GM19239 (cell line): ENCODE results near the gene FHL2.
"Not testable (repeated sequence)": the region's sequence is repeated elsewhere in the genome, so short reads cannot be mapped to it uniquely, and the experiment has no call there.

Source experiments
- DNase-seq: peaks from one replicate; pipeline ENCODE4 v3.0.0; 2011; ENCODE audit warnings: low spot score; ENCODE audit not compliant: insufficient read length
- FAIRE-seq: peaks from 2 replicates; lab custom pipeline; 2011; peaks lifted over from hg19 to GRCh38; lab: Jason Lieb, UNC

FHL2 gene

DNA sequence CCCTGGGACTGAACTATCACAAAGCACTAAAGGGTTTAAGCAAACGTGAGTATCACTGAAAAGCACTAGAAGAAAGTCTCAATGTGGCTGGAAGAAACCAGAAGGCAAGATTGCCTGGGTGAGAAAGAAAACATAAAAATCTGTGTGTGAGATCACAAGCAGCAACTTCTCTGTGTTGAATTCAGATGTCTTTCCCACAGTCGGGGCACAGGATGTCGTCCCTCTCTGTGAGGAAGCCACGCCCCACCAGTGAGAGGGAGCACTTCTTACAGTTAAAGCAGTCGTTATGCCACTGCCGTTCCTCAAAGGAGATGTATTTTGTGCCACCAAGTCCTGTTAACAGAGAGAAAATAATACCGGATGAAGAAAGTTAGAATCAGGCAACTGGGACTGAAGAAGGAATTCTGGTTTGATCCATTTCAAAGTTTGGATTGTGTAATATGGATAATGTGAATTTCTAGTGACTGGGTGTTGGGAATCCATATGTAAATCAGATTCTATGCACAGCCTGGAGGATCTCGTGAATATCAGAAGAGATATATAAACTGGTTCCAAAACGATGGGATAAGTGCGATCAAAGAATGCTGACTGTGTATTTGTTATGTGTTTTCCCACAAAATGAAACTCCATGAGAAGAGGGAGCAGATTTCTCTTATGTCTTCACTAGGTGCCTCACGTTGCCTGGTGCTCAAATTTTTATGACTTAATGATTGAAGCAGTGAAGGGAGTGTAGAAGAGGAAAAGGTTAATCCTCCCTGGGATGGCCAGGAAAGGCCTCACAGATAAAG is 37.6 kb downstream of the FHL2 start:
- DNase-seq = no peak
- FAIRE-seq = no peak

DNA sequence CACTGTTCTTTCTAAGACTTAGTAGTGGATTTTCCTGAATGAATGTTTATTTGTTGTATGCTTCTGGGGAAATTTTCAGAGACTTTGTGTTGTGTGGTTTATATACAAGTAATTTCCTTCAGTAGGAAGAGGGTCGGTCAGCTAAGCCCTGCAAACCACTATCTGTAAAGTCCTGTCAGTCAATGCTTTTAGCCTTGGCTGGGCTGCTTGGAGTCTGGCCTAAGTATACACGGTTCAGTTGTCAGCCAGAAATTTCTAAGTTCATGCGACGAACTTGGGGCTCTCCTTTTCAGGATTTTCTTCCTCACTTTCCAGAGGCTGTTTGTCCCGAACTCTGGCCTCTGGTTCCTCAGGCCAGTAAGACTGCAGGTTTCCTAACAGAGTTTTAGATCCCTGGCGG is 40.3 kb downstream of the FHL2 start:
- no peak for DNase-seq
- FAIRE-seq = no peak

DNA sequence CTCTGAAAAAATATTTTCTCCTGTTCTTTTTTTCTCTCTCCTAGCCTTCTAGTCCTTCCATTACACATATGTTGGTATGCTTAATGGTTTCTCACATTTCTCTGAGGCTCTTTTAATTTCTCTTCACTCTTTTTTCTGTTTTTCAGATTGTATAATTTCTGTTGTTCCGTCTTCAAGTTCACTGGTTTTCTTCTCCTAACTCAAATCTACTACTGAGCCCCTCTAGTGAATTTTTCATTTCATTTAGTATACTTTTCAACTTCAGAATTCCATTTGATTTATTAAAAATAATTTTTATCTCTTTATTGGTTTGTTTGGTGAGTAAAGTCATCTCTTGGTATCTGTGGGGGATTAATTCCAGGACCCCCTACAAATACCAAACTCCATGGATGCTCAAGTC is 41.7 kb downstream of the FHL2 start:
- DNase-seq (no peak), FAIRE-seq (no peak)

DNA sequence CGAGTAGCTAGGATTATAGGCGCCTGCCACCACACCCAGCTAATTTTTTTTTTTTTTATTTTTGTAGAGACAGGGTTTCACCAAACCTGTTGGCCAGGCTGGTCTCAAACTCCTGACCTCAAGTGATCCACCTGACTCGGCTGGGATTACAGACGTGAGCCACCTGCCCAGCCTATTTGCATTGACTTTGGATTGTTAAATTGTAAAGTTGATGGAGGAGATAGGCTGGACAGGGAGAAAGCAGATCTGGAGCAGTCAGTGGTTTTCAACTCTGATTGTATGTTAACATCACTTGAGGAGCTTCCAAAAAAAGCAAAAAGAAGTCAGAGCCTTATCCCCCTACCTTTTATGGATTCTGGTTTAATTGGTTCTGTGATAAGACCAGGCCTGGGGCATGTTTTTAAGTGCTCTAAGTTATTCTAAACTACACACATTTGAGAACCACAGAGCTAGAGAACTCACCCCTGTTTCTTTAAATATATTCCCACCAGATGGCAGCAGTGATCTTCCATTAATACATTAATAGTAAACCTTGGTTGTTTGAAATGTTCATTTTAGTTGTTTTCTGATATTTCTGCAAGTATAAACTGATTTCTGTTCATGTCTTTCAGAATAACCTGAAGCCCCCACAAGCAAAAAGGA is 54.0 kb downstream of the FHL2 start:
- DNase-seq (no peak), FAIRE-seq (peak; percentile 70)

DNA sequence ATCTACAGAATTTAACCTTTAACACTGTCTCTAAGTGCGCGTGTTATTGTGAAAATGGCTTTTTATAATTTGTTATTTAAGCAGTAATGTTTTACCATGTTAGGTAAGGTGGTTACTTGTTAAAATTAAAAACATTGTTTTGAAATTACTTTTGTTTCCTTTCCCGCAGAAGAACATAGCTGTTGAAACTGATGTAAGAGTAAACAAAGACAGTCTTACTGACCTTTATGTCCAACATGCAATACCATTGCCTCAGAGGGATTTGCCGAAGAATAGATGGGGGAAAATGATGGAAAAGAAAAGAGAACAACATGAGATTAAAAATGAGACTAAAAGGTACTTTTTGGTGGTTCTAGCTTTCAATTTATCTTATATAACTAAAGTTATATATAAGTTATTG is 59.4 kb downstream of the FHL2 start:
- FAIRE-seq (no peak), DNase-seq (no peak)

DNA sequence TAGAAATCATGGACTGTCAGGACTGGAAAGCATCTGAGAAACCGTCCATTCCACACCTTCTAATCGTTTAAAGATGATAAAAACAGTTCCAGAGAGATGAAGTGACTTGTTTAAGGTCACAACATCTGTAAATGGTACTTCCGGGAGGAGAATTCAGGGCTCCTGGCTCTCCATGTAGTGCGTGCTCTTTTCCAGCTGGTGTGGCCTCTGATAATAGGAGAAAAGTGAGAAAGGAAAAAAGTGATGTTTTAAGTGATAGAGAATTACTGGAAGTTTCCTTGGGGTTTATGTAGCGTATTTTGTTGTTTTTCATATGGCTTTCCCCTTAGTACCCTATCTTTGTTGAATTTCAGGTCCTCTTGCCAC is 60.8 kb downstream of the FHL2 start:
- DNase-seq (no peak), FAIRE-seq (peak; percentile 14)

DNA sequence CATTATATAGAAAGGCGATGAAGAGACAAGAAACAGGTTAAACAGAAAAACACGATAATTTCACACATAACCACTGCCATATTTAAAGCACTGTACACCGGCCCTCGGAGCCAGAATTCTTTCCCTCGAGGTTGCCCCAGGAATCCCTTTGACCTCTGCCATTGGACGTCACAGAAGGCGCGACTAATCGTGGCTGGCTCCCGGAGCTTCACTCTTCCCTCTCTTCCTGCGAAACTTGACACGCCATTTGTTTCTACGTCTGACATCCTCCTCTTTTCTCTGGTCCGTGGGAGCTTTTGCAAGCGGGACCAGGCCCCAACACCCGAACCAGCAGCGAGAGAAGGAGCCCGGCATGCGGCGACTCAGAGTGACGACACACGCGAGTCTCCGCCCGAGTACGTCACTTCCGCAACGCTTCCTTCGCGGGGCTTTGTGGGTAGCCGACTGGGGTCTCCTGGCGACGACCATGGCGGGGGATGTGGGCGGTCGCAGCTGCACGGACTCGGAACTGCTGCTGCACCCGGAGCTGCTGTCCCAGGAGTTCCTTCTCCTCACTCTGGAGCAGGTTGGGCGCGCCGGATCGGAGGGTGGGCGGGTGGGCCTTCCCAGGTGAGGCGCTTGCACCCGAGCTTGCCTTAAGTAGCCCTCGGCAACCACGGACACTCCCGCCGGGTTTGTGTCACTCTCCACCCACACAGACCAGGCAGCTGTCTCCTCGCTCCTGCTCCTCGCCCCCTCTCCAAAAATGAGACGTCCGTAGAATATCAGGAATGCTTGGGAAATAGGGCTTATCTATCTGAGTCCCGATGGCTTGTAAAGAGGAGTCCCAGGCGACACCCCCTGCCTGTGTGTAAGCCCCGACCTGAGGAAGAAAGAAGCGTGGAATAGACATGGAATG is 61.5 kb downstream of the FHL2 start, which contains the start of gene C2orf49:
TSS of gene C2orf49 (plus strand) at position 419 of the 898 bp plus-strand sequence. CDS start at position 467, 48 bp downstream.
- peak; percentile 92 for FAIRE-seq
- peak; percentile 65 for DNase-seq

DNA sequence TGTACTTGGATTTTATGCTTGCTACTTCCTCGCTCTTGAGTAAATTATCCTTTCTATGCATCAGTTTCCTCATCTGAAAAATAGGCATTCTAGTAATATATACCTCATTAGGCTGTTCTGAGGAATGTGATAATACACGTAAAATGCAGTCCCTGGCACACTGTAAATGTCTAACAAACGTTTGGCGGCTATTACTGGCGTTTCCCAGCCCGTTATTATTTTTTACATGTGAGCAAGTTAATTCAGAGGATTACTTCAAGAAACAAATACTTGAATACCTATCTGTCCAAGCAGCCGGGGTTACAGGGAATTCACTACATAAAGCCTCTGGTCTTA is 62.1 kb downstream of the FHL2 start:
- FAIRE-seq (no peak), DNase-seq (no peak)

DNA sequence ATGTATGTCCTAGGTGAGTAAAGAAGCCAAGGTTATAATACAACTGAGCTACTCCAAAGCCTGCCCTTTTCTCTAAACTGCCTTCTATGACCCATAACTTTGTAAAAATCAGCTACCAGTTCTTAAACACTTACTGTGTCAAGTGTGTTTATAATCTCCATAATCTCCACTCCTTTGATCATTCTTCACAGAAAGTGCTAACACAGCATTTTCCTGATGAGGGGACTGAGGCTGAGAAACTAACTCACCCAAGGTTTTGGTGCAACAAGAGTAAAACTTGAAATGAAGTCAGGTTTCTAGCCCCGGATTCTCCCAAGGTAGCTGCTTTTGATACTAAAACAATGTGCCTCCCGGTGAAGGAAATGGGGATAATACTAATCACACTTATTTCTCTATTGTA is 63.4 kb downstream of the FHL2 start:
- DNase-seq (no peak), FAIRE-seq (no peak)

DNA sequence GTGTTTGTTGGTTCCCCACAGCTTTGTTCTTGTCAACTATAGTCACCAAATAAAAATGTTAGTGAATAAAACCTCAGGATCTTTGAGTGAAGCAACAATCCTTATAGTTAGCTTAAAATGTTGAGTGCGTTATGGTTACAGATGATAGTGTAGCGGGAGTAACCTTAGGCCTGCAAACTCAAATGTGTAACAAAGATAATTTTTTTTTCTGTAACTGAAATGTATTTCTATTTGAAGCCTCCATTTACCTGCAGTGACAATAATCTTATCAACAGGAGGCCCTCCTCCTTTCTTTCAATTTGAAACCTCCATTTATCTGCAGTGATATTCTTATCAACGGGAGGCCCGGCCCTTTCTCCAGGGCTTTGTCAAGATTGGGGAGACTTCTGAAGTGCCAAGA is 64.6 kb downstream of the FHL2 start:
- no peak for DNase-seq
- FAIRE-seq = no peak

DNA sequence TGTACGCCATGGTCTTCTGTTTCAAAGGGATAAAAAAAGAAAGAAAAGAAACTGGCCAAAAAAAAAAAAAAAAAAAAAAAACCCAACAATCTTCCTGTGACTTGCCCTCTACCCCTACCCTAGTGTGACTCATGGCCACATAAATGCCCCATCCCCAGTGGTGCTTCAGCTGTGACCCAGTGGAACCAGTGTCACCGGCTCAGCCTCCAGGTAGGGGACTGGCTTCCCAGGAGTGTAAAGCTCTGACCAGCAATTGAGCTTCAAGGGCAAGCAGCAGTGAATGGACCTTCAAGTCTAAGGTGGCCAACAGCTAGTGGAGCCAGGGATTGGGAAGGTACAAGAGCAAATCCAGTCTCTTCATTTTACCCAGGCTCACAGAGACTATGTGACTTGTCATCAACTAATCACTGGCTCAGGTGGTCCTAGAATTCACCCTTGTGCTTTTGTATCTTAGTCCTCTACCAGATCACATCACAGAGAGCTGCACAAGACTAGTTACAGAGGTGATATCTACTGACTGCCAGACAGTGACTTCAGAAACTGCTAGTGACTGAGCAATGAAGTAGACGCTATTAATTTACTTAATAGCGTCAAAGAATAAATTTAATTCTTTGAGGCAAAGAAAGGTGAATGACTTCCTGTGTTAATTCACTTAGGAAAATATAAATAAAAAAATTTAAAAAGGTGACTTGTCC is 68.0 kb downstream of the FHL2 start:
- FAIRE-seq (no peak), DNase-seq (no peak)

DNA sequence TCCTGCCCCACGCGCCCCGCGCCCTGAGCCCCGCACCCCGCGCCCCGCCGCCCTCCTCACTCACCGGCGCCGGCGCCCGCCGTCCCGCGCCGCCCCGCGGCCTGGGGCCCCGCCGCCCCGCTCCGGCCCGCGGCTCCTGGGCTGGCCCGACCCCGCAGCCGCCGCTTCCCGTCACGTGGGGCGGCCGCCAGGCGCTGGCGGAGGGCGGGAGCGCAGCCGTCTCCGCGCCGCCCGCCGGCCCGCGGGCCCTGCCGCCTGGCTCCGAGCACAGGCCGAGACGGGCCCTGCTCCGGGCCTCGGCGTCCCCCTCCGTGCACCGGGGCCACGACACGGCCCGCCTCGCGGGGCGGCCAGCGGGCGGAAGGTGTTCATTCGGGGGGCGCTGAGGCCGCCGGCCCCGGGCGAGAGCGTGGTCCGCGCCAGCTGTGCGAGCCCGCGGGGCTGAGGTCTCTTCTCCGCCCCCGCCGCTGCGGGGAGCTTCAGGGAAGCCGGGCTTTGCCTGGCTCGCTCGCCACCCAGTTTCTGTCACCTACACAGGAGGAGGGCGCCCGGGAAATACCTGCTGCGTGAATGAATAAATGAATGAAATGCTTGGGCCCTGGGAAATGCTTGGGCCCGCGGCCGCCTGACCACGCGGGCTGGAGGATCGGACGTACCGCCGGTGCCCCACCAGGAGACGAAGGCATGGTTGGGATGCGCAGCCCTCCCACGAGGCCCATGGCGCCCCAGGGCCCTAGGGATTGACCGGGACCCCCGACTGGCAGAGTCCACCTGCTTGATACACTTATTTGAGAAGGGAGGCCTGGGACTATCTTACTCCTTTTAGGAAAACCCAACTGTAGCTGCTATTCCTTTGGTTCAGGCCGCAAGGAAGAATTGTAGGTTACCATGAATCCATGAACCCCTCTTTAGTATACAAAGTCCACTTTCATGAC is 69.0 kb downstream of the FHL2 start, which contains the start of gene TGFBRAP1:
TSS of gene TGFBRAP1 (minus strand) at position 175 of the 935 bp plus-strand sequence. CDS start 21,434 bp downstream, outside the sequence.
- DNase-seq (peak; percentile 79), FAIRE-seq (no peak)

DNA sequence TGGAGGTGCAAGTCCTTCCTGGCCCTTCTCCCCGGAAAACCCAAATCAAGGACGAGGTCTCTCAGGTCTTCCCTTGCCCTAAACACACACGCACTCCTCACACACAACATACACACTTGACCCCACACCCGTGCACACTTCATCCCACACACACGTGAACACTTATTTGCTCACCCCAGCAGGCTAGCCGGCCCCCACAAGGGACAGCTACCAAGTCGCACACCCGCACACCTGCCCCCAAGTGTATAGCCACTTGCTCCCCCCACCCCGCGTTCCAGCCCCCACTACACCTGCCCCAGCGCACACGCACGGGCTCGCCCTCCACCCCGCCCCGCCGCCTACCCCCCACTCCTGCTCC is 69.7 kb downstream of the FHL2 start:
- no peak for FAIRE-seq

DNA sequence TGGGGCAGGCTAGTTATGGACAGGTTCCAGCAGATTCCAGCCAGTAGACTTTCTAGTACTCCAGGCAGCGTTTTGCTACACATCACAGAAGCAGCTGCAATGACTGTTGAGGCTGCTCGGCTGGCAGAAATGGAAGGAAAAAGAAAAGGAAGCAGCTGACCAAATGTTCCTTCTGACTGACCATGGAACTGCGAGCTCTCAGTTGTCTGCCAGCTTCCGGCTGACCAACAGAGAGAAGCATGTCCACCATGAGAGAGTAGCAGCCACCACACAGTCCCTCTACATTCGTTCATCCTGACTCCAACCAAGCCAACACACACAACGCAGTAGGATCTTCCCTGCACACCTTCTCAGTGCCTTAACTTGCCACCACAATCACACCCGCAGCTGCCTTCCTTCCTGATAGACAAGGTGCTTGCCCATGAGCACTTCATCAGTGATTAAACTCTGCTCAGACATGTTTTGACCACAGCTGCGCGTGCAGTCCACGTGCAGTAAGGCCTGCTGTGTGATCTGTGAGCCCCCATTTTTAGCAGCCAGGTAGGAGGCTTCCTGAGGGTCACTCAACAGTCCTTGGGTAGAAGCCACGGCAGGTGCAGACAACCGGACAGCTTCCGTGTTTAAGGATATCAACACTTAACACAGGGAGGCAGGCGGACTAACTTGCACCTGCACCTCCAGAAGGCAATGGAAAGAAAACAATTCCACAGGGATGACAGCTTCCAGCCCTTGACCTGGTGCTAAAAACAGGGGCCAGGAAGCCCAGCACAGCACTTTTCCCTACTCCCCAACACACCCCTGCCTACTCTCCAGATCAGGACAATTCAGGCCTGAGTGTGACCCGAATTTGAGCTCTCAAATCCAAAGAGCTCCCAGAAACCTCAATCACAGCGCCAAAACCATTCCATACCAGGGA is 70.3 kb downstream of the FHL2 start:
- peak; percentile 19 for DNase-seq
- peak; percentile 74 for FAIRE-seq

More for the DNA sequence above, 69.7 kb downstream of the FHL2 start:
- peak; percentile 23 for DNase-seq

DNA sequence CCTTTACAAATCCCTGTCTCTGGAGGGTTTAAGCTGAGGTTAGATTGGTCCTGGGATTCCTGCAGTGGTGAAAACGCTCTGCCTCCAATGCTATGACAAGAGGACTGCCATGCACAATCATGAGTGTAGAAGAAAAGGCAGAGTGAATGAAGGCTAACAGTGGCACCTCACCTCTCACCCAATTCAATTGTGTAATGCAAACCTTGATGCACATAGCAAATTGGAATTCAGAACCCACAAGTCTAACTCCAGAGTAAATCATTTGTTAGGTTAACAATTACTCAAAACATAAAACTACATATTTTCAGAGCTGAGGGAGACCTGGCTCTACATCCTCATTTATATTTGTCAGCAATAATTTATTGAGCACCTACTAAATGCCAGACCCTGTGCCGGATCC is 71.2 kb downstream of the FHL2 start:
- FAIRE-seq (no peak), DNase-seq (no peak)

DNA sequence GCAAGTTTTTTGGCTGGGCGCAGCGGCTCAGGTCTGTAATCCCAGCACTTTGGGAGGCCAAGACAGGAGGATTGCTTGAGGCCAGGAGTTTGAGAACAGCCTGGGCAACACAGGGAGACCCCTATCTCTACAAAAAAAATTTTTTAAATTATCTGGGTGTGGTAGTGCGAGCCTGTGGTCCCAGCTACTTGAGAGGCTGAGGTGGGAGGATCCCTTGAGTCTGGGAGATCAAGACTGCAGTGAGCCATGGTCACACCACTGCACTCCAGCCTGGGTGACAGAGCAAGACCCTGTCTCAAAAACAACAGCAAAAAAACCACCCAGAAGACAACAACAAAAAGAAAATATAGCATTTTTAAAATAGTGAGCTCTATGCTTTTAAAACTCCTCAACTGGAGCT is 71.6 kb downstream of the FHL2 start:
- FAIRE-seq = not testable (repeated sequence)

DNA sequence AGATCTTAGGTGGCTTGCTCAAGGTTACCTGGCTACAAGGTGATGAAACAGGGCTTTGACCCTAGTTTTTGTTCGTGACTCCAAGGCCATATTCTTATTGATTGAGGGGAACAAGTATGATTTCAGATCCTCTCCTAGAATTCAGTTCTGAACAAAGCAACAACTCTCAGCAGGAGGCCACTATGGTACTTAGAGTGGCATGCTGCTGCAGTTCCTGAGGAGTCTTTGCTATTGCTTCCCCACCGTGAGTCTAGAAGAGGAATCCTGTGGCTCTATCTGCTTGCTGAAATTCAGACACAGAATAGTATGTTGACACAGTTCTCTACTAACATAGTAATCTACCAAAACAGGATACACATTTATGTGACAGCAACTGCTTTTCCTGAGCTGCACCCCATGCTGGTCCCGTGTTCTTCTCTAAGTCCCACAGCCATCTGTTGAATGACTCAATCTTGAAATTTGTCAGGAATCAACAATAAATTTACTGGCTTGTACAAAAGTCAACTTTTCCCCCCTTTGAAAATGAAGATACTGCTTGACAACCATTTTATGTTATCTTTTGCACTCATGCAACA is 73.4 kb downstream of the FHL2 start:
- DNase-seq (no peak), FAIRE-seq (no peak)

More for the DNA sequence above, 71.6 kb downstream of the FHL2 start:
- not testable (repeated sequence) for DNase-seq

DNA sequence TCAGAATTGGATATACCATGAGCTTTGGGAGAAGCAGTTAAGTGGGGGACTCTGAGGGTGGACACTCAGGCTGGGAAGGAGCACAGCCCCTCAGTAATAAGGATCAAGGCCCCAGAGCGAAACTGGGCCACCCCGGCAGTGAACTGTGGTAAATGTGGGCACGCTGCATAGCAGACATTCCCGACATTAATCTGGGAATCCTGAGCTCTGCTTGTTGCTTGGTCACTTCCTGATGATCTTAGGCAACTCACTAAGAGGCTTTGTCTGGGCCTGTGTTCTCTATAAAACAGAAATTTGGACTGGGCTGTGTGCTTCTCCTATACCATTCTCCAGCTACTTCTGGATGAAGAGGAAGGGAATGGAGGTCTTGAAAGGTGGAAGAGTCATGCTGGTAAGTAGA is 74.1 kb downstream of the FHL2 start:
- DNase-seq = no peak
- no peak for FAIRE-seq
